K562 (cell line): ENCODE results near the gene CBLL1. TPM values are rescaled to one million over a fixed set of nuclear protein-coding genes. Genes with fewer than 3 reads are reported as not detected.

ENCODE experiments used
- BDP1 ChIP-seq: IDR thresholded peaks from 3 replicates; pipeline ENCODE4 v1.6.1; 2011; ENCODE audit not compliant: insufficient read length, insufficient read depth
- CHAMP1 ChIP-seq: fragments of 450-650 bp; IDR thresholded peaks from 2 replicates; pipeline ENCODE4 v1.6.1; 2016; ENCODE audit warnings: mild to moderate bottlenecking
- ELK1 ChIP-seq: sonication (generic); formaldehyde crosslinking; IDR thresholded peaks from 2 replicates; pipeline ENCODE4 v1.8.1; 2022; ENCODE audit warnings: missing genetic modification reagents
- ETS2 ChIP-seq: IDR thresholded peaks from 2 replicates; pipeline ENCODE4 v1.6.1; 2016; ENCODE audit warnings: borderline replicate concordance, missing genetic modification characterization, mild to moderate bottlenecking, moderate library complexity, missing compliant biosample characterization; ENCODE audit not compliant: poor library complexity, severe bottlenecking
- HLTF ChIP-seq: fragments of 450-650 bp; IDR thresholded peaks from 2 replicates; pipeline ENCODE4 v1.6.1; 2016
- HNRNPUL1 ChIP-seq: fragments of 200-400 bp; formaldehyde crosslinking; IDR thresholded peaks from 2 replicates; pipeline ENCODE4 v1.6.1; 2017; ENCODE audit warnings: low read length
- MTA3 ChIP-seq: fragments of 450-650 bp; formaldehyde crosslinking; IDR thresholded peaks from 2 replicates; pipeline ENCODE4 v1.6.1; 2017; ENCODE audit warnings: mild to moderate bottlenecking, borderline replicate concordance
- NR0B1 ChIP-seq: fragments of 450-650 bp; IDR thresholded peaks from one replicate; pipeline ENCODE4 v1.6.1; 2018; ENCODE audit warnings: mild to moderate bottlenecking, moderate library complexity; ENCODE audit not compliant: partially characterized antibody
- PPARD ChIP-seq: fragments of 250-450 bp; sonication (Bioruptor Pico); IDR thresholded peaks from 2 replicates; pipeline ENCODE4 v1.8.0; 2022; ENCODE audit warnings: inconsistent platforms, mild to moderate bottlenecking, moderate library complexity
- SMAD2 ChIP-seq: fragments of 150-350 bp; IDR thresholded peaks from 2 replicates; pipeline ENCODE4 v1.6.1; 2014; ENCODE audit warnings: low read depth, mild to moderate bottlenecking, low read length
- TEAD4 ChIP-seq, 2 experiments: sonication (generic) in 1 of 2; formaldehyde crosslinking in 1 of 2; IDR thresholded peaks; 2 replicates each; pipeline versions ENCODE4 v1.6.1 to v1.8.0; 2012 to 2022; ENCODE audit warnings: borderline replicate concordance in 1 of 2, inconsistent platforms in 1 of 2, low read length in 1 of 2, mild to moderate bottlenecking in 1 of 2, missing genetic modification reagents in 1 of 2
- TFAM ChIP-seq: fragments of 250-450 bp; sonication (Bioruptor Pico); conservative IDR thresholded peaks from 2 replicates; pipeline ENCODE4 v1.5.0; 2021; ENCODE audit warnings: mild to moderate bottlenecking, moderate library complexity
- ZBTB34 ChIP-seq: fragments of 250-450 bp; sonication (Bioruptor Pico); IDR thresholded peaks from 2 replicates; pipeline ENCODE4 v1.8.0; 2021; ENCODE audit warnings: mild to moderate bottlenecking, moderate library complexity
- ZNF140 ChIP-seq: fragments of 250-450 bp; sonication (Bioruptor Pico); IDR thresholded peaks from 2 replicates; pipeline ENCODE4 v1.8.0; 2021; ENCODE audit warnings: moderate library complexity, mild to moderate bottlenecking, inconsistent platforms
- ZNF311 ChIP-seq: fragments of 250-450 bp; sonication (Bioruptor Pico); IDR thresholded peaks from 2 replicates; pipeline ENCODE4 v1.4.0; 2020; ENCODE audit warnings: mild to moderate bottlenecking, moderate library complexity
- ZNF431 ChIP-seq: sonication (generic); formaldehyde crosslinking; IDR thresholded peaks from 2 replicates; pipeline ENCODE4 v1.8.0; 2022; ENCODE audit warnings: mild to moderate bottlenecking, missing genetic modification reagents
- ZNF778 ChIP-seq: fragments of 450-650 bp; formaldehyde crosslinking; IDR thresholded peaks from 2 replicates; pipeline ENCODE4 v1.4.0; 2020; ENCODE audit warnings: mild to moderate bottlenecking, moderate library complexity
- polyA plus RNA-seq, 8 experiments: library from polyadenylated mRNA; depleted of rRNA in 4 of 8; stranded (reverse) in 5 of 8; unstranded in 3 of 8; fragments of >200 nt; fragmentation: Nextera tagmentation in 2 of 8; fragmentation: Illumina TruSeq in 1 of 8; extraction: Ambion mirVana in 2 of 8; extraction: Trizol in 1 of 8; gene quantifications; 2 replicates each; pipeline versions ENCODE4 v1.2.1 to v1.2.3, GENCODE V29; 2011 to 2014; ENCODE audit warnings: inconsistent platforms in 1 of 8, missing spikeins in 1 of 8
- total RNA-seq, 7 experiments: library from RNA; depleted of rRNA in 6 of 7; stranded (reverse); fragments of >200 nt in 6 of 7; fragmentation: Illumina TruSeq in 2 of 7; extraction: Trizol in 2 of 7; gene quantifications; 2 replicates each; pipeline versions ENCODE4 v1.2.1 to v1.2.3, GENCODE V29; 2011 to 2021; ENCODE audit warnings: low replicate concordance in 1 of 7

CBLL1 gene
- total and polyA plus RNA-seq, 9 of the 15 experiments (the other 6 are each of a cell fraction or from before 2014, with no cell fraction given): 14.7 to 67.9 (median 35.4) TPM

- no peak for TF ChIP-seq NR0B1
- no peak for TF ChIP-seq ELK1 (CRISPR knock-in tag)
- TF ChIP-seq ZNF431 (CRISPR knock-in tag): no peak
- no peak for TF ChIP-seq CHAMP1
- TF ChIP-seq ZNF140 (CRISPR knock-in tag): no peak
- TF ChIP-seq SMAD2: 0 out of 2 replicates have a peak, but pooled peaks have one; percentile 8
- no peak for TF ChIP-seq HNRNPUL1
- TF ChIP-seq TEAD4 (IDR thresholded peaks at IDR 0.05; ENCODE audit: low read length): peak; percentile 23; the same call in 1 of the 2 replicates
- TF ChIP-seq TEAD4 (CRISPR knock-in tag; IDR thresholded peaks at IDR 0.05; ENCODE audit: borderline replicate concordance): no peak
- TF ChIP-seq PPARD: no peak
- no peak for TF ChIP-seq ZNF778 (CRISPR knock-in tag)
- TF ChIP-seq ZNF311 (CRISPR knock-in tag): no peak
- TF ChIP-seq HLTF: no peak
- peak; percentile 26; the same call in 1 of the 2 replicates for TF ChIP-seq MTA3
- TF ChIP-seq ETS2: no peak
- no peak for TF ChIP-seq TFAM (CRISPR knock-in tag)
- no peak for TF ChIP-seq BDP1
- TF ChIP-seq ZBTB34: no peak
Observed at GRCh38 chr7:107742678-107743566, 1.0 kb upstream of the CBLL1 start (continued).
